Caco-2 (cell line): ENCODE results near the gene PARD3B. TPM values are rescaled to one million over a fixed set of nuclear protein-coding genes. Genes with fewer than 3 reads are reported as not detected.

Experiments used
- BruUV-seq: library from RNA; stranded (reverse); fragments of 400-500 nt; replicated peaks from 2 replicates; lab custom pipeline; 2021; lab: Mats Ljungman, UMichigan
- CTCF ChIA-PET: fragments of 300-600 bp; sonication (Branson Sonifier 250); formaldehyde crosslinking; loops from one replicate; lab custom pipeline; 2022; ENCODE audit warnings: antibody characterized with exemption; lab: Charles Lee
- POLR2A ChIA-PET: fragments of 300-600 bp; sonication (Branson Sonifier 250); formaldehyde crosslinking; loops from one replicate; lab custom pipeline; 2022; ENCODE audit warnings: antibody characterized with exemption; lab: Charles Lee
- DNase-seq, 2 experiments: peaks; one replicate each; pipeline versions ENCODE4 v3.0.0 to v3.0.0-alpha.2; 2020 to 2022
- H3K27me3 ChIP-seq: replicated peaks from 2 replicates; pipeline ENCODE4 v1.6.0; 2011; ENCODE audit warnings: low read length; ENCODE audit not compliant: control insufficient read depth, insufficient read depth
- H3K36me3 ChIP-seq: 2 replicates; pipeline ENCODE4 v1.5.1; 2011; ENCODE audit warnings: low read length; ENCODE audit not compliant: control insufficient read depth, insufficient read depth
- H3K4me1 ChIP-seq: fragments of 250-450 bp; sonication (Bioruptor Pico); 2 replicates; pipeline ENCODE4 v1.5.1; 2020; ENCODE audit warnings: mild to moderate bottlenecking
- H3K4me3 ChIP-seq: 2 replicates; pipeline ENCODE4 v1.5.1; 2011; ENCODE audit warnings: low read depth, mild to moderate bottlenecking, control low read depth, low read length
- H3K9me3 ChIP-seq: fragments of 250-450 bp; sonication (Bioruptor Pico); 2 replicates; pipeline ENCODE4 v1.5.1; 2020; ENCODE audit warnings: mild to moderate bottlenecking, moderate library complexity
- H3K27ac Mint-ChIP-seq: one replicate; pipeline ENCODE4 v1.8.0; 2022; ENCODE audit warnings: mixed read lengths; ENCODE audit not compliant: unreplicated experiment
- H3K27me3 Mint-ChIP-seq: one replicate; pipeline ENCODE4 v1.8.0; 2022; ENCODE audit warnings: mixed read lengths; ENCODE audit not compliant: insufficient read depth, unreplicated experiment
- H3K36me3 Mint-ChIP-seq: one replicate; pipeline ENCODE4 v1.8.0; 2022; ENCODE audit warnings: mild to moderate bottlenecking, mixed read lengths; ENCODE audit not compliant: insufficient read depth, unreplicated experiment
- H3K4me1 Mint-ChIP-seq: one replicate; pipeline ENCODE4 v1.8.0; 2022; ENCODE audit warnings: low read depth, mixed read lengths; ENCODE audit not compliant: unreplicated experiment
- H3K4me3 Mint-ChIP-seq: one replicate; pipeline ENCODE4 v1.8.0; 2022; ENCODE audit warnings: mild to moderate bottlenecking, moderate library complexity, mixed read lengths; ENCODE audit not compliant: unreplicated experiment
- H3K9me3 Mint-ChIP-seq: one replicate; pipeline ENCODE4 v1.8.0; 2022; ENCODE audit warnings: mixed read lengths; ENCODE audit not compliant: unreplicated experiment
- CTCF ChIP-seq, 2 experiments: fragments of 200-600 bp in 1 of 2; IDR thresholded peaks; 1 replicate in 1 of 2; 2 replicates in 1 of 2; pipeline versions ENCODE4 v1.5.1 to v1.8.0; 2011 to 2022; ENCODE audit warnings: antibody characterized with exemption in 1 of 2, control low read depth in 1 of 2, inconsistent platforms in 1 of 2, low read depth in 1 of 2, low read length in 1 of 2, mild to moderate bottlenecking in 1 of 2, moderate library complexity in 1 of 2; ENCODE audit not compliant: insufficient read depth in 1 of 2, severe bottlenecking in 1 of 2, unreplicated experiment in 1 of 2
- intact Hi-C: fragments of 100-400 bp; cut with micrococcal nuclease; formaldehyde crosslinking; loops from one replicate; pipeline ENCODE4 v1.10.0; 2022; ENCODE audit not compliant: unreplicated experiment
- total RNA-seq: library from RNA; stranded (reverse); gene quantifications from 2 replicates; pipeline ENCODE4 v1.2.3, GENCODE V29; 2022

The PARD3B gene
- total RNA-seq, 1 experiment from 2014 or later, result 68.9 TPM

DNA sequence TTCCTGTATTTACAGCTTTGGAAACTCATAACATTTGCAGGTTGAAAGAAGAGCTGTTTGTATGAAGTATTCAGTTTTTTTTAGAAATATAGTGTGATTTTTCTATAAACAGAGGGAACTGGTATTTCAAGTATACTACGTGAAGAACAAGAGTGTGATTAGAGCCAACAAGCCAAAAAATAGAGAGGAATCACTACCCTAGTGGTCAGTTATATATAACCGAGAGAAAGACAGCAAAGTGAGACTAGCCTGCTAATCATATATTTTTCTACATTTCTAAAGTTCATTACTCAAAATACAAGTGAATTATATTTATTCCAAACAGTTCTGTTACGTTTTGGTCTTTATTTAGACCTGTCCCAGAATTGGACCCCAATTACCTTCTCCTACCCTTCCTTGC is 692.2 kb downstream of the PARD3B start:
- CTCF ChIA-PET, result interaction anchor here (0.6 kb wide), 1 partner anchor 37 kb away, joined by 3 read pairs; no protein-coding TSS in a partner anchor
- no peak overlapping the region for H3K27ac Mint-ChIP-seq
- Histone ChIP-seq H3K36me3 (no peaks in the 10 kb centered on the region), H3K4me1 (no peaks in the 10 kb centered on the region; the same call in 1 of the 2 replicates), H3K9me3 (no peaks in the 10 kb centered on the region), H3K4me3 (no peak overlapping the region), H3K27me3 (no peaks in the 10 kb centered on the region)
- POLR2A ChIA-PET, result no interaction called here
- no peaks in the 10 kb centered on the region for H3K27me3 Mint-ChIP-seq
- intact Hi-C loops, result no loop called here
- no peaks in the 10 kb centered on the region for H3K9me3 Mint-ChIP-seq
- no peak for DNase-seq
- peak in 1 of 2 experiments; percentile 25 for TF ChIP-seq CTCF (IDR thresholded peaks at IDR 0.05; ENCODE audit: insufficient read depth in 1 of 2, low read depth in 1 of 2, low read length in 1 of 2, severe bottlenecking in 1 of 2, unreplicated experiment in 1 of 2)
- H3K4me1 Mint-ChIP-seq, result peaks cover 12% of the 10 kb centered on the region
- no peak overlapping the region for H3K4me3 Mint-ChIP-seq
- peaks cover 6% of the 10 kb centered on the region for H3K36me3 Mint-ChIP-seq
- BruUV-seq, result no TSS peak

- no peak for TF ChIP-seq CTCF (IDR thresholded peaks at IDR 0.05; ENCODE audit: insufficient read depth in 1 of 2, low read depth in 1 of 2, low read length in 1 of 2, severe bottlenecking in 1 of 2, unreplicated experiment in 1 of 2)
- H3K27ac Mint-ChIP-seq, result no peak overlapping the region
- POLR2A ChIA-PET, result no interaction called here
- Histone ChIP-seq H3K9me3 (no peaks in the 10 kb centered on the region), H3K36me3 (no peaks in the 10 kb centered on the region), H3K4me1 (no peaks in the 10 kb centered on the region), H3K4me3 (no peak overlapping the region), H3K27me3 (no peaks in the 10 kb centered on the region)
- no peak overlapping the region for H3K4me3 Mint-ChIP-seq
- no peaks in the 10 kb centered on the region for H3K4me1 Mint-ChIP-seq
- intact Hi-C loops, result no loop called here
- H3K27me3 Mint-ChIP-seq, result no peaks in the 10 kb centered on the region
- peaks cover 4% of the 10 kb centered on the region for H3K36me3 Mint-ChIP-seq
- CTCF ChIA-PET, result no interaction called here
- H3K9me3 Mint-ChIP-seq, result no peaks in the 10 kb centered on the region
- no TSS peak for BruUV-seq
- no peak for DNase-seq
These were observed 699.7 kb downstream of the PARD3B start for GRCh38 chr2:205245001-205245400.

- no TSS peak for BruUV-seq
- no peaks in the 10 kb centered on the region for H3K9me3 ChIP-seq
- H3K4me3 ChIP-seq, result no peak overlapping the region
- H3K4me1 ChIP-seq, result no peaks in the 10 kb centered on the region
- Mint-ChIP-seq H3K9me3 (no peaks in the 10 kb centered on the region), H3K27ac (no peak overlapping the region), H3K27me3 (no peaks in the 10 kb centered on the region), H3K36me3 (peaks cover 4% of the 10 kb centered on the region), H3K4me3 (no peak overlapping the region), H3K4me1 (no peaks in the 10 kb centered on the region)
- POLR2A ChIA-PET, result no interaction called here
- no peak for DNase-seq
- intact Hi-C loops, result no loop called here
- H3K27me3 ChIP-seq, result no peaks in the 10 kb centered on the region
- H3K36me3 ChIP-seq, result no peaks in the 10 kb centered on the region
- TF ChIP-seq CTCF (IDR thresholded peaks at IDR 0.05; ENCODE audit: insufficient read depth in 1 of 2, low read depth in 1 of 2, low read length in 1 of 2, severe bottlenecking in 1 of 2, unreplicated experiment in 1 of 2), result no peak
- CTCF ChIA-PET, result no interaction called here
These were observed 700.4 kb downstream of the PARD3B start for GRCh38 chr2:205245652-205246051.
